GM19238 (cell line): ENCODE results near the gene LRTM2.

Source experiments
- DNase-seq: peaks from one replicate; pipeline ENCODE4 v3.0.0; 2011; ENCODE audit warnings: low spot score; ENCODE audit not compliant: insufficient read length

Gene LRTM2

DNA sequence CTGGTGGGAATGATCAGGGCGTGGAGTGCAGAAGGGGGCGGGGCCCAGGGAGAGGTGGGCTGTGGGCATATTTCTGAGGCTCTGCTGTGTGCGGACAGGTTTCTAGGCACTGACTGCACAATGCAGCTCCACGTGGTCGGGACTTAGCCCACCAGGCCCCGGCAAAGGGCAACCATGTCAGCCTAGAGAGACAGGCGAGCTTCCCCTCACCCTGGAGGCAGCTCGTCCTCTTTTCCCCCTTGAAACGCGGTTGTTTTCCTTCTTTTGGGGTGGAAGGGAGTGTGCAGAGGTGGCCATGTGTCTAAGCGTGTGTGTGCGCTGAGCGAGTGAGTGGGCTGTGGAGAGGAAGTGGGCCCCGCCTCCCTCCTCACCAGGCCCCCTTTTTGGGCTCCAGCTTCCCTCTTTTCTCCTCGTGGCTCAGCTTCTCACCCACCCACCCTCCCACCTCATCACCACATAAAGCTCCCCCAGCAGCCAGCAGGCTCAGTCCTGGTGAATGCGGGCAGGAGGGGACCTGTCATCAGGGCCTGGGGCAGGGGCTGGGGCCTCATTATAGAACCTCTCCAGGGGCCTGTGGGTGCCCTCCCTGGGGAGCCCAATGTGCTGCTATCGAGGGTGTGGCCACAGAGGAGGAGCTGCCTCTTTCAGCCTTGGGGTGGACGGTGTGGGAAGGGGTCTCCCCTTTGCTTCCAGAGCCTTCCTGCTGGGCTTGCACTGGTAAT is 22.0 kb downstream of the LRTM2 start:
- DNase-seq, result no peak

- DNase-seq, result no peak
These were observed 22.7 kb downstream of the LRTM2 start for GRCh38 chr12:1842905-1843640.

- DNase-seq, result no peak
These were observed 23.3 kb downstream of the LRTM2 start for GRCh38 chr12:1843641-1844005.

DNA sequence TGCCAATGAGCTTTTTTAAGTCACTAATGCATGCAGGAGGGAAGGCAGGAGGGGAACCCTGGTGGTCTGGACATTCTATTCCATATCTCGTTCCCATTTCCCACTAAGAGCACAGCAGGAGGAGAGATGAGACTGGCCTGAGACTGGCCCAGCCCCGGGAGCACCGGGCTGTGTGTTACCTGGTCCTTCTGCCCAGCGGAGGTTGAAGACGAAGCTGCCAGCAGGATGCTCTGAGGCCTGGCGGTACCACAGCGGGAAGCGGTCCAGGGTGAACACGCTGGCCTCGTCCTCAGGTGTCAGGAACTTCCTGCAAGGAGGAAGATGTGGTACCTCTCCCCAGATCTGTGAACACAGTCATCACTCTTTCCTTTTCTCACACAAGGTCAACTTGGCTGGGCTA is 23.9 kb downstream of the LRTM2 start:
- no peak for DNase-seq

- no peak for DNase-seq
These were observed 24.5 kb downstream of the LRTM2 start for GRCh38 chr12:1844661-1845409.

DNA sequence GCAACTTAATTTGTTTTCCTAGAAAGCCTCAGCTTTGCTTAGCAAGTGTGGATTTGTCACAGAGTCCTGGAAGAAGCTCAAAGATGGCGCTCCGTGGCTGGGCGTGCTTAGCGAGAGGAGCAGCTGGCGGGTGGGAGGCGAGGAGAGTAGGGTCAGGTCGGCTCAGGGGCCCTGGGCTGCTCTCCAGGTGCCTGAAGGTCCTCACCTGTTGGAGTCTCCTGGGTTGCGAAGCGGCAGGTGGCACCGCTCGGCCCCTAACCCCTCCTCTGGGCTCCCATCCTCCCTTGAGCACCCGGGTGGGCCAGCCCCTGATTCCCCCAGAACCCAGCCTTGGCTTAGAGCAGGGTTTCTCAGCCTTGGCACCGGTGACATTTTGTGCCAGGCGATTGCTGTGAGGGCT is 25.1 kb downstream of the LRTM2 start:
- DNase-seq, result no peak

DNA sequence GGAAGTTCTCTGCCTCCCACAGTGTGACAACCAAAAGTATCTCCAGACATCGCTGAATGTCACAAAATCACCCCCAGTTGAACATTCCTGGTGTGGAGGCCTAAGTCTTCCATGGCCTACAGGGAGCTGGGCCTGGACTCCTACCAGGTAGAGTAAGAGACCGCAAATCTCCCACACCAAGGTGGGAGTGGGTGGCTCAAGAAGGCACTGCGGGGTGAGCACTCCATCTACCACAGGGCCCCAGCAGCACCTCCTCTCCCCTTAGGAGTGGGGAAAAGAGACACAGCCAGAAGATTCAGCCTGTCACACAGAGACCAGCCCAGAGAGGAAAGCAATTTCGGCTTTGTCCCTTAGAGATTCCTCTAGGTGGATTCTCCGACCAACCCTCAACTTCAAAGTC is 25.5 kb downstream of the LRTM2 start:
- no peak for DNase-seq

DNA sequence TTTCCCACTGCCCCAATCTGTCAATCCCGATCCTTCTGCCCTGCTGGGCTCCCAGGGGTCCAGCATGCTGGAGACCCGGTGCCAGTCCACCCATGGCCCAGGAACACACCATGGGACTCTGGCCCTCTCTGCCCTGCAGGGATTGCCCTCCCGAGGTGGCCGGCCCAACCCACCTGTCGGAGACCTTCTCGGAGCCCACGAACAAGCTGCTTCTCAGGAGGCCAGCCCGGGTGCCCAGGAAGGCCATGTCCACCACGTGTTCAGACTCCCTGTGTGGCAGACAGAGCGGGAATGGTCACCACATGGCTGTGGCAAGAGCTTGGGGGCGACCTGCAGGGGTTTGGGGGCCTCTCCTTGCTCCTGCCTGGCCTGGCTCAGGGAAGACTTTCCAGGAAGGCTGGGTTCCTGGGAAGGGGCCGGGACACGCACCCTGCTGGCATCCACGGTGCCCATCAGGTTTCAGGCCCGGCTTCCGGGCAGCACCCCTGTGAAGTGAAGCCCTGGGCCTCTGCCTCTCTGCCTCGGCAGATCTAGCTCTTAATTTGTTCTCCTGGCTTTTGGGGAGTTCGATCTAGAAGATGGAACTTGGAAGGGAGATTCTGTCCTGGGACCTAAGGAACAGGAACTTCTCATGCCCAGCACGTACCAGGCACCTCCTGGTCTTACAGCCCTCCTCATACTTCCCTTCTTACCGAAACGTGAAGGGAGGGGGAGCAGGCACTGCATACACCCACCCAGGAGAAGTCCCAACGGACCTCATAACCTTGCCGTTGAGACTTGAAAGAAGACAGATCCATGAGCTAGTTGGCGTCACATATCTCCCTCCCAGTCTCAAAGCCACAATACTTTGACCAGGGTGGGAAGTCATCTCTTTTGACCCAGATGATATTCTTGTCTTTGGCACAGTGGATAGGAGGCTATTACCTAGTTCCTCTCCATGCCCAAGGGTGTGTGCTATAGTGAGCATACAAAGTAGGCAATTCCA is 26.3 kb downstream of the LRTM2 start:
- no peak for DNase-seq

DNA sequence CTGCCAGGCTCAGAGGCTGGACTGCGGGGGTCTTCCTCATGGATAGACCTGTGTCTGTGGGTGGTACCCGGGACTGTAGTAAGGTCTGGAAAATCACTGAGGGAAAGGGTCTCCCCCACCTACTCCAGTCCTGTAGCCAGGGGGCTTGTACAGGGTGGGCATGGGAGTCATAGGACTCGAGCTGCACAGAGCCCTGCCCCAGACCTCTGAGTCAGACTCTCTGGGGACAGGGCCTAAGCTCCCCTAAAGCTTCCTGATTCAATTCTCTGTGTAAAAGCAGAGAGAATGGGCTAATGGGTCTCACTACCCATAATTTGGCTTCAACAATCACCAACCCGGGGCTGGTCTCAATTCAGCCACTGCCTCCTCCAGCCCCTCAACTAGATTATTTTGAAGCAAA is 27.0 kb downstream of the LRTM2 start:
- DNase-seq, result no peak

DNA sequence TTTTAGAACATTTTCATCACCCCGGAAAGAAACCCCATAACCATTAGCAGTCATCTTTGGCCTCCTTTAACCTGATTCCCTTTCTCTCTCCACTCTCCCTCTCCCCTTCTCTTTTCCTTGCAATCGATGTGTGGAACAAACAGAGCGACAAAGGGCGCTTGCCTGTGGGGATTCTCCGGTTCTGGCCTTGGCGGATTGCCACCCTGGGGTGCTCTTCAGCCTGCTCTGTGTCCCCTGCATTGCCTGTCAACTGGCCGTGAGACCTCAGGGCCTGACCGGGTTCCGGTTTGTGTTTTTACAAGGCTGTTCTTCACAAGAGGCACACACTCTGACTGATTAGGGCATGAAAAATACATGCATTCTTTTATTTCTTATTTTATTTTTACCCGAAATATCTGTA is 27.8 kb downstream of the LRTM2 start:
- DNase-seq, result no peak

- no peak for DNase-seq
These were observed 28.4 kb downstream of the LRTM2 start for GRCh38 chr12:1848745-1849144.

GRCh38 chr12:1851151-1851701 is 30.9 kb downstream of the LRTM2 start:
- DNase-seq, result no peak

- DNase-seq, result no peak
These were observed 31.7 kb downstream of the LRTM2 start for GRCh38 chr12:1852076-1852475.

DNA sequence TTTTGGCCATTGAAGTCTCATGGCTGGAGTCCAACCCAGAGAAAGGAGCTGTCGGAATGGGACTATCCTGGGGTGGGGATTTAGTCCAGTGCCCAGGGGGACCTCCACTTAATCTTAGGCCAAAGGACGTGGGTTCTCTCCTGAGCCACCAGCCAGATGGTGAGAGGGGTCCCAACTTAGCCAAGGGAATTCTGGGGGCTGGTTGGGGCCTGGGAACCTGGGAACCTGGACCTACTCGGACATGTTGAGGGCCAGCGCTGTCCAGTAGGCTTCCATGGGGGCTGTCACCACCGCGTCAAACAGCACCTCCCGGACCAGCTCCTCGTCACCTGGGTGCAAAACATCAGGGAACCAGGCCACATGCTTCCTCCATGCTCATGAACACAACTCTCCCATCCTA is 33.4 kb downstream of the LRTM2 start:
- no peak for DNase-seq

- DNase-seq, result no peak
These were observed 34.9 kb downstream of the LRTM2 start for GRCh38 chr12:1855241-1855640.

- no peak for DNase-seq
These were observed 36.7 kb downstream of the LRTM2 start for GRCh38 chr12:1857086-1857485.

GRCh38 chr12:1857821-1858220 is 37.5 kb downstream of the LRTM2 start:
- no peak for DNase-seq

DNA sequence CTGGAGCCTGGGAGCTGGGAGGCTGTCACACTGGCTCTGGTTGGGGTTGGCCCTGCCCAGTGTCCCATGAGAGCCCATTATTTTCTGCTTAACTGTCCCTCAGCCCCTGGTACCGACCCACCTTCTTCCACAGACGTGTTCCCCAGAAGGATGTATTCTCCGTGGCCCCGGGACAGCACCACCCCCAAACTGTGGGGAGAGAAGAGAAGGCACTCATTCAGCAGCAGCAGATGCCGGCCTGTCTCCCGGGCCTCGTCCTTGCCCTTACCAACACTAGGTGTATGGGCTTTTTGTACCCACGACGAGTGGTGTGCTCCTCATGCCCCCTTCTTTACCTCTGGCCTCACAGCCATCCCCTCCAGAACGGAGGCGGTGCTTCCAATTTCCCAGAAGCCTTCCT is 38.1 kb downstream of the LRTM2 start:
- no peak for DNase-seq

DNA sequence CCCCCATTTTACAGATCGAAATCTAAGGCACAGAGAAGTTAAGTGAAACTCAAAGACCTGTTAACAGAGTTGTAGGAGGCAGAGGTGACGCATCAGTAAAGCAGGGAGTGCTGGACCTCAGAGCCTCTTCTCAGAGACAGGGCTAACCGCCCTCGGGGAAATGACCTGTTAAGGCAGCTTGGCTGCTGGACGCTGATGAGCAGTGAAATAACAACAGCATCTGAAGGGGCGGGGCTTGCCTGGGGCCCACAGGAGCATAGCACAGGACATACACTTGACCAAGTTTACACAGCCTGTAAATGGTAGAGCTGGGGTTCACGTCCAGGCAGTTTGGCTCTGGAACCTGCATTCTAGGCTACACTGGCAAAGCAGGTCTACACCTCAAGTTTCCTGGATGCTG is 39.3 kb downstream of the LRTM2 start:
- DNase-seq, result no peak

GRCh38 chr12:1862973-1863372 is 42.6 kb downstream of the LRTM2 start:
- no peak for DNase-seq

DNA sequence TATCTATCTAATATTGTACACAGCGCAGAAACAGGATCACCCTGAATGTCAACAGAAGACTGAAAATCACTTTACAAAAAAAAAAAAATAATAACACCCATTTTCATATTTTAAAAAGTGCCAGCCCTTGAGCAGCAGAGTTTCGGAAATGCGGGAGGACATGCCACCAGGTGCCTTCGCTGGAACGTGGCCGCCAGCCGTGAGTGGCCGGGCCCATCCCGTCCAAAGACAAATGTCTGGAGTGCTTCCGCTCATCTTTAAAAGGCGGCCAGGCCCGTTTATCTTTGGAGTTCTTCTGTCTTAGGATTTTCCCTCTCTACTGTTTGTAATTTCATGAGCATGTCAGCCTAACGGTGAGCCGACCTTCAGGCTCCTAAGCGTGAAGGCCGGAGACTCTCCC is 43.5 kb downstream of the LRTM2 start:
- DNase-seq, result no peak
